ENCODE results near the gene RNASEH2B.

- TF ChIP-seq CTCF (IDR thresholded peaks at IDR 0.05; ENCODE audit: insufficient read depth, low read depth, low read length) = no peak
- TF ChIP-seq EZH2 (IDR thresholded peaks at IDR 0.05; ENCODE audit: insufficient read depth, low read length) = no peak
These were observed 82.3 kb downstream of the RNASEH2B start for GRCh38 chr13:50991579-50992521.
